ENCODE data around the gene HEATR3.

The HEATR3 gene, protein sequence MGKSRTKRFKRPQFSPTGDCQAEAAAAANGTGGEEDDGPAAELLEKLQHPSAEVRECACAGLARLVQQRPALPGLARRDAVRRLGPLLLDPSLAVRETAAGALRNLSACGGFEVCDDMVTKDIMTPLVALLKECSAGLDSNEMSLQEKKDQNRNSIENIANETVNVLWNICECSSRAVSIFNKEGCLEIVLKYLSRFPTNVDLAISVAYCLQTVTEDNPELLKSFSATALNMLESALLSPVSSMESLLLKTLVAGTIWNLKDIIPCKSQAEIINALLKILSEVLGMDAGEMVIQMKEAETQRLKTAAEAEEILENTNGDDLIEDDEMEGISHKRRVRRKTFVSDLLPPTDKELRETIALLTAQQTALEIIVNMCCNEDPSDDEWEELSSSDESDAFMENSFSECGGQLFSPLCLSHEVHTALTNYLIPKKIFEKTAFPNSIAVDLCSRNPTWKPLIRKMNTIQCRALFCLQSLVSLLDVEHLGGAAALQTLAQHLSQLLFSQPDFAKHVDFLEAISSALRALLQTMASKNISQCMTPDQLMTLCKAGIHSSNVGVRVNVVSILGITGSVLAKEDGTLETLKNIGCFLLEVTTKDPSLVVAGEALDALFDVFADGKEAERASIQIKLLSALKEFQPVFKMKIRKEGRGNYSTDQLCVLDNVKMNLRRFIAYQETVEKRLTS

DNA sequence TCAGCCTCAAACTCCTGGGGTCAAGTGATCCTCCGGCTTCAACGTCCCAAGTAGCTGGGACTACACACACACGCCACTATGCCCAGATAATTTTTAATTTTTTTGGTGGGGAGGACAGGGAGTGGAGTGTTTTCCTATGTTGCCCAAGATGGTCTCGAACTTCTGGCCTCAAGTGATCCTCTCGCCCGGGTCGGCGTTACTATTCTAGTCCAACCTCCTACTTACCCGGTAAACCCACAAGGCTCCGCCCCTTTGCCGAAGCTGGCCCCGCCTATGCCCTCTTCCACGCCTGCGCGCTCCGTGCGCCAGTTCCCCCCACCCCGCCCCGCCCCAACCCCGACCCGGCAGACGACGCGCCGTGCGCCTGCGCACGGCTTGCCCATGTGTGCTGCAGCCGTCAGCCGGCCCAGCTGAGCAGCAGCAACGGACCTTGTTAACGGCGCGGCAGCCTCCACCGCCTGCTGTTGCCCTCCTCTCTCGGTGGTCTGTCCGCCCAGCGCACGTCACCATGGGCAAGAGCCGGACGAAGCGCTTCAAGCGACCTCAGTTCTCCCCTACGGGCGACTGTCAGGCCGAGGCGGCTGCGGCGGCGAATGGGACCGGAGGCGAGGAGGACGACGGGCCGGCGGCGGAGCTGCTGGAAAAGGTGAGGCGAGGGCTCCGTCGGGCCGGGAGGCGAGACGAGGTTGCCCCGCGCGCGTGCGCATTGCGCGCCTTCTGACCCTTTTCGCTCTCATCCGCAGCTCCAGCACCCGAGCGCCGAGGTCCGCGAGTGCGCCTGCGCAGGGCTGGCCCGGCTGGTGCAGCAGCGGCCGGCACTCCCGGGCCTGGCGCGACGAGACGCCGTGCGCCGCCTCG lies at the start of gene HEATR3:
Gene HEATR3, plus strand, starts transcription at position 347 of the 858 bp plus-strand sequence. Its CDS starts 162 bp downstream, at position 509.
- in situ Hi-C loops (cut with MboI; ENCODE audit: low pct_unique_long_range_greater_than_20kb, low sequenced_read_pairs, unreplicated experiment) = loop anchor here (10.0 kb wide), 1 partner anchor 149 kb away; no protein-coding TSS in a partner anchor
- peak; percentile 95 for DNase-seq (ENCODE audit: low spot score)
- TF ChIP-seq, protein P1, sequence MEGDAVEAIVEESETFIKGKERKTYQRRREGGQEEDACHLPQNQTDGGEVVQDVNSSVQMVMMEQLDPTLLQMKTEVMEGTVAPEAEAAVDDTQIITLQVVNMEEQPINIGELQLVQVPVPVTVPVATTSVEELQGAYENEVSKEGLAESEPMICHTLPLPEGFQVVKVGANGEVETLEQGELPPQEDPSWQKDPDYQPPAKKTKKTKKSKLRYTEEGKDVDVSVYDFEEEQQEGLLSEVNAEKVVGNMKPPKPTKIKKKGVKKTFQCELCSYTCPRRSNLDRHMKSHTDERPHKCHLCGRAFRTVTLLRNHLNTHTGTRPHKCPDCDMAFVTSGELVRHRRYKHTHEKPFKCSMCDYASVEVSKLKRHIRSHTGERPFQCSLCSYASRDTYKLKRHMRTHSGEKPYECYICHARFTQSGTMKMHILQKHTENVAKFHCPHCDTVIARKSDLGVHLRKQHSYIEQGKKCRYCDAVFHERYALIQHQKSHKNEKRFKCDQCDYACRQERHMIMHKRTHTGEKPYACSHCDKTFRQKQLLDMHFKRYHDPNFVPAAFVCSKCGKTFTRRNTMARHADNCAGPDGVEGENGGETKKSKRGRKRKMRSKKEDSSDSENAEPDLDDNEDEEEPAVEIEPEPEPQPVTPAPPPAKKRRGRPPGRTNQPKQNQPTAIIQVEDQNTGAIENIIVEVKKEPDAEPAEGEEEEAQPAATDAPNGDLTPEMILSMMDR (IDR thresholded peaks at IDR 0.05; ENCODE audit: extremely low read depth, insufficient read depth, missing control alignments) = no peak

DNA sequence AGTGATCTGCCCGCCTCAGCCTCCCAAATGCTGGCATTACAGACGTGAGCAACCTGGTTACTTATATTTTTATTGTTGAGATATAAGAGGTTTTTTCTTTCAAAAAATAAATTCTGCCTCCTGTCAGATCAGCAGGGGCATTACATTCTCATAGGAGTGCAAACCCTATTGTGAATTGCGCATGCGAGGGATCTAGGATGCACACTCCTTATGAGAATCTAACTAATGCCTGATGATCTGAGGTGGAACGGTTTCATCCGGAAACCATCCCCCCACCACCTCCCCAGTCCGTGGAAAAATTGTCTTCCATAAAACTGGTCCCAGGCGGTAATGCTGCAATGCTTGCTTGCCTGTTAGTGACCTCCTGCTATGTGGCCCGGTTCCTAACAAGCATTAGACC lies 48.2 kb upstream of the HEATR3 start:
- TF ChIP-seq, protein P1 (IDR thresholded peaks at IDR 0.05; ENCODE audit: extremely low read depth, insufficient read depth, missing control alignments) = no peak
- no peak for DNase-seq (ENCODE audit: low spot score)
- in situ Hi-C loops (cut with MboI; ENCODE audit: low pct_unique_long_range_greater_than_20kb, low sequenced_read_pairs, unreplicated experiment) = no loop called here

DNA sequence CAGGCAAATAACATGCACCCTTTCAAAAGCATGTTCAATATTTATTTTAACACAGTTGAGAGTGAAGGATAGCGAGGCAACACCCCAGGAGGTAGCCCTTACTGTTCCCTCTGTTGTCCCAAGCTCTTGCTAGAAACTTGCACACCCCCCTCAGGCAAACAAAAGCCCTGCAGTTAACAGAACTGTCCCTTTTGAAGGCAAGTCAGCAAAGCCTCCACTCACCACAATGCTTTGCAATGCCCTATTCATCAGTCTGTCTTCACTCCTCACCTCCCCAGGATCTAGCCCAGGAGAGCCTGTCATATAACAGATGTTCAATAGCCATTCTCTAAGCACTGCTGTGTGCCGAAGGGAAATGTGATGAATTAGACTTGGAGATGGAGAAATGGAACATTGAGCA lies 44.2 kb upstream of the HEATR3 start:
- in situ Hi-C loops (cut with MboI; ENCODE audit: low pct_unique_long_range_greater_than_20kb, low sequenced_read_pairs, unreplicated experiment) = no loop called here
- TF ChIP-seq, protein P1 (IDR thresholded peaks at IDR 0.05; ENCODE audit: extremely low read depth, insufficient read depth, missing control alignments) = peak; percentile 38
- DNase-seq (ENCODE audit: low spot score) = peak; percentile 30

DNA sequence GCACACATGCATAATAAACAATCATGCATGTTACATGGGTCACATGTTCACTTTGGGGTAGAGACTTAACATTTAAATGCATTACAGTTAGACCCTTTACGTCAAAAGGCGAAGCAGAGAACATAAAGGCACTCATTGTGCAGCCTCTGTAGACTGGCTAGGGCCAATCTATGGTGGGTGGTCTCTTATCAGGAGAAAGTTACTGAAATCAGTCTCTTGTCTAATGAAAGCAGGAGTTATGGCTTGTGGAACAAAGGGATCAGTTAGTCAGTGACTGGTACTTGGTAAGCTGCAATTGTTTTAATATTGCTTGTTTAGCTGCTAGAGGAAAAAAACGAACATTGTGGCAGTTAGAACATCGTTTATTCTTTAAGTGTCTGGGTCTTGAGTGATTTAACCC lies 42.1 kb upstream of the HEATR3 start:
- TF ChIP-seq, protein P1 (IDR thresholded peaks at IDR 0.05; ENCODE audit: extremely low read depth, insufficient read depth, missing control alignments) = no peak
- DNase-seq (ENCODE audit: low spot score) = no peak
- in situ Hi-C loops (cut with MboI; ENCODE audit: low pct_unique_long_range_greater_than_20kb, low sequenced_read_pairs, unreplicated experiment) = no loop called here

DNA sequence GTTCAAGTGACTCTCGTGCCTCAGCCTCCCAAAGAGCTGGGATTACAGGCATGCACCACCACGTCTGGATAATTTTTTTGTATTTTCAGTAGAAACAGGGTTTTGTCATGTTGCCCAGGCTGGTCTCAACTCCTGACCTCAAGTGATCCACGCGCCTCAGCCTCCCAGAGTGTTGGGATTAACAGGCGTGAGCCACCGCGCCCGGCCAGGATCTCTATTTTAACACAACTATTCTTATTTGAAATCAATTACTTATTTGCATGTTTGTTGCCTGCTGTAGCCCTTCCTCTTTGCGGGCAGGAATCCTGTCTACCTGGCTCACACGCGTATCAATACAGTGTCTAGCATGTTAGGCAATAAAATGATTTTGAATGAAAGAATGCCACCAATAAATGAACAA lies 41.6 kb upstream of the HEATR3 start:
- TF ChIP-seq, protein P1 (IDR thresholded peaks at IDR 0.05; ENCODE audit: extremely low read depth, insufficient read depth, missing control alignments) = no peak
- DNase-seq (ENCODE audit: low spot score) = no peak
- in situ Hi-C loops (cut with MboI; ENCODE audit: low pct_unique_long_range_greater_than_20kb, low sequenced_read_pairs, unreplicated experiment) = no loop called here
